CD14-positive monocyte (primary cell): ENCODE measurements around the gene DTNBP1. TPM values are rescaled to one million over a fixed set of nuclear protein-coding genes. Genes with fewer than 3 reads are reported as not detected.

Experiments
- DNase-seq, 3 donors: peaks; one replicate each; pipeline ENCODE4 v3.0.0-alpha.2; 2011 to 2022
- H2AFZ ChIP-seq: 2 replicates; pipeline ENCODE4 v1.6.0; 2012; ENCODE audit warnings: mild to moderate bottlenecking, low read depth, low read length, inconsistent platforms; ENCODE audit not compliant: insufficient read depth, poor library complexity, severe bottlenecking
- H3K27ac ChIP-seq, 2 donors: 1 replicate in 1 of 2; 2 replicates in 1 of 2; pipeline ENCODE4 v1.5.1; 2012 to 2013; ENCODE audit warnings: low read length in 2 of 2, control low read depth in 1 of 2, inconsistent platforms in 1 of 2, low read depth in 1 of 2, mild to moderate bottlenecking in 1 of 2
- H3K27me3 ChIP-seq, 2 donors: one replicate each; pipeline versions ENCODE4 v1.6.0 to v1.6.1; 2011 to 2013; ENCODE audit warnings: low read length in 2 of 2; ENCODE audit not compliant: control insufficient read depth in 2 of 2, insufficient read depth in 2 of 2
- H3K36me3 ChIP-seq, 2 donors: replicated peaks in 1 of 2; 1 replicate in 1 of 2; 2 replicates in 1 of 2; pipeline versions ENCODE4 v1.5.1 to v1.6.1; 2012 to 2013; ENCODE audit warnings: low read length in 2 of 2, control low read depth in 1 of 2, inconsistent platforms in 1 of 2, mild to moderate bottlenecking in 1 of 2; ENCODE audit not compliant: insufficient read depth in 2 of 2, control insufficient read depth in 1 of 2
- H3K4me1 ChIP-seq, 2 donors: 1 replicate in 1 of 2; 2 replicates in 1 of 2; pipeline versions ENCODE4 v1.5.1 to v1.6.1; 2012 to 2013; ENCODE audit warnings: low read length in 2 of 2, control low read depth in 1 of 2, inconsistent platforms in 1 of 2, mild to moderate bottlenecking in 1 of 2, moderate library complexity in 1 of 2; ENCODE audit not compliant: insufficient read depth in 2 of 2, control insufficient read depth in 1 of 2
- H3K4me2 ChIP-seq: replicated peaks from 2 replicates; pipeline ENCODE3; 2012; ENCODE audit warnings: low read length, moderate library complexity, mild to moderate bottlenecking; ENCODE audit not compliant: poor library complexity, severe bottlenecking; ENCODE audit errors: extremely low read depth
- H3K4me3 ChIP-seq, 3 experiments: fragments of 200-600 bp in 1 of 3; sonication (generic) in 1 of 3; replicated peaks in 1 of 3; 1 replicate in 2 of 3; 2 replicates in 1 of 3; pipeline ENCODE4 v1.5.1; 2011 to 2013; ENCODE audit warnings: low read length in 3 of 3, mild to moderate bottlenecking in 3 of 3, control low read depth in 2 of 3, low read depth in 2 of 3, inconsistent platforms in 1 of 3, moderate library complexity in 1 of 3
- H3K79me2 ChIP-seq: 2 replicates; pipeline ENCODE4 v1.6.0; 2012; ENCODE audit warnings: mild to moderate bottlenecking, control low read depth, inconsistent platforms, low read length, moderate library complexity; ENCODE audit not compliant: insufficient read depth
- H3K9ac ChIP-seq: 2 replicates; pipeline ENCODE4 v1.6.0; 2017; ENCODE audit warnings: low read length, mild to moderate bottlenecking; ENCODE audit not compliant: insufficient read depth, poor library complexity, severe bottlenecking
- H3K9me3 ChIP-seq, 2 donors: replicated peaks in 1 of 2; 1 replicate in 1 of 2; 2 replicates in 1 of 2; pipeline versions ENCODE4 v1.5.1 to v1.6.1; 2012 to 2013; ENCODE audit warnings: low read length in 2 of 2, control low read depth in 1 of 2; ENCODE audit not compliant: control insufficient read depth in 1 of 2, insufficient read depth in 1 of 2
- H4K20me1 ChIP-seq: 2 replicates; pipeline ENCODE4 v1.6.0; 2012; ENCODE audit warnings: mild to moderate bottlenecking, low read length, control low read depth, moderate library complexity; ENCODE audit not compliant: insufficient read depth
- H3K27ac Mint-ChIP-seq, 7 donors: one replicate each; pipeline ENCODE4 v1.8.0; 2020; ENCODE audit warnings: mild to moderate bottlenecking in 7 of 7, mixed read lengths in 7 of 7, moderate library complexity in 6 of 7, inconsistent platforms in 2 of 7
- H3K27me3 Mint-ChIP-seq, 3 donors: one replicate each; pipeline ENCODE4 v1.8.0; 2021 to 2022; ENCODE audit warnings: low read depth in 3 of 3, mild to moderate bottlenecking in 3 of 3, mixed read lengths in 3 of 3, moderate library complexity in 3 of 3, inconsistent platforms in 1 of 3
- H3K36me3 Mint-ChIP-seq, 2 donors: one replicate each; pipeline ENCODE4 v1.8.0; 2020; ENCODE audit warnings: mixed read lengths in 2 of 2, inconsistent platforms in 1 of 2, mild to moderate bottlenecking in 1 of 2
- H3K4me1 Mint-ChIP-seq: one replicate; pipeline ENCODE4 v1.8.0; 2020; ENCODE audit warnings: mild to moderate bottlenecking, mixed read lengths
- H3K4me3 Mint-ChIP-seq, 2 donors: one replicate each; pipeline ENCODE4 v1.8.0; 2020; ENCODE audit warnings: mild to moderate bottlenecking in 2 of 2, mixed read lengths in 2 of 2, moderate library complexity in 1 of 2
- H3K9me3 Mint-ChIP-seq, 7 donors: one replicate each; pipeline ENCODE4 v1.8.0; 2020 to 2022; ENCODE audit warnings: mixed read lengths in 7 of 7, mild to moderate bottlenecking in 6 of 7, moderate library complexity in 6 of 7, inconsistent platforms in 2 of 7
- CTCF ChIP-seq: fragments of 200-600 bp; IDR thresholded peaks from one replicate; pipeline ENCODE4 v1.8.0; 2022; ENCODE audit warnings: antibody characterized with exemption, mild to moderate bottlenecking
- WGBS: methylation state at CpG from one replicate; pipeline ENCODE4 v1.1.5; 2013; ENCODE audit warnings: missing lambda C conversion rate; ENCODE audit not compliant: insufficient coverage; 5-methylcytosine and 5-hydroxymethylcytosine counted together
- intact Hi-C, 2 donors: fragments of 100-400 bp; cut with micrococcal nuclease; formaldehyde crosslinking; loops; one replicate each; pipeline versions ENCODE4 v1.15.0 to v1.15.1; 2023
- polyA plus RNA-seq, 3 donors: library from polyadenylated mRNA; depleted of rRNA in 1 of 3; unstranded in 2 of 3; stranded (reverse) in 1 of 3; fragments of 300-500 nt in 2 of 3; fragments of >200 nt in 1 of 3; fragmentation: Illumina TruSeq in 2 of 3; gene quantifications; 1 replicate in 2 of 3; 2 replicates in 1 of 3; pipeline ENCODE4 v1.2.3, GENCODE V29; 2012 to 2021

The DTNBP1 gene
- polyA plus RNA-seq, 3 donors: 19.7 to 26.9 (median 20.5) TPM

GRCh38 chr6:15496345-15497131, 166.3 kb downstream of the DTNBP1 start:
- Mint-ChIP-seq H3K4me3 (no peak overlapping the region), H3K27me3 (no peaks in the 10 kb centered on the region), H3K27ac (peak overlapping the region in 1 of 7 donors; percentile 78), H3K4me1 (peaks cover 1% of the 10 kb centered on the region), H3K36me3 (peaks cover 78 to 95% of the 10 kb centered on the region in 2 donors), H3K9me3 (peaks cover 0 to 3% (median 0%) of the 10 kb centered on the region in 7 donors)
- intact Hi-C loops: no loop called here
- Histone ChIP-seq H4K20me1 (peaks cover 91% of the 10 kb centered on the region), H3K9ac (no peak overlapping the region), H3K9me3 (no peaks in the 10 kb centered on the region), H3K27me3 (no peaks in the 10 kb centered on the region), H3K4me1 (no peaks in the 10 kb centered on the region), H3K36me3 (peaks cover 81 to 95% of the 10 kb centered on the region in 2 donors), H2AFZ (no peak overlapping the region), H3K27ac (no peak overlapping the region), H3K4me2 (no peak overlapping the region), H3K4me3 (no peak overlapping the region), H3K79me2 (peaks cover 75% of the 10 kb centered on the region)
- no peak for TF ChIP-seq CTCF
- 98% methylated on average over 56 of the region's 60 CpGs for WGBS
- DNase-seq: no peak

GRCh38 chr6:15495375-15495901, 167.4 kb downstream of the DTNBP1 start:
- Mint-ChIP-seq H3K4me3 (no peak overlapping the region), H3K27ac (peak overlapping the region in 2 of 7 donors; percentile 11 to 15), H3K27me3 (no peaks in the 10 kb centered on the region), H3K9me3 (no peaks in the 10 kb centered on the region), H3K4me1 (peaks cover 10% of the 10 kb centered on the region), H3K36me3 (peaks cover 73 to 88% of the 10 kb centered on the region in 2 donors)
- H4K20me1 ChIP-seq: peaks cover 91% of the 10 kb centered on the region
- no peak overlapping the region for H3K4me3 ChIP-seq
- no peak for DNase-seq
- H3K4me1 ChIP-seq: no peaks in the 10 kb centered on the region
- peak overlapping the region in 1 of 2 donors; percentile 14 for H3K27ac ChIP-seq
- TF ChIP-seq CTCF: no peak
- 72% methylated on average over 6 of the region's 10 CpGs for WGBS
- peaks cover 81% of the 10 kb centered on the region for H3K79me2 ChIP-seq
- H3K27me3 ChIP-seq: no peaks in the 10 kb centered on the region
- no peak overlapping the region for H3K9ac ChIP-seq
- no peak overlapping the region for H3K4me2 ChIP-seq
- no peaks in the 10 kb centered on the region for H3K9me3 ChIP-seq
- peaks cover 70 to 89% of the 10 kb centered on the region in 2 donors for H3K36me3 ChIP-seq
- H2AFZ ChIP-seq: no peak overlapping the region
- intact Hi-C loops: no loop called here
